Osteoblast (primary cell): ENCODE data around the gene SLC11A2. TPM values are rescaled to one million over a fixed set of nuclear protein-coding genes. Genes with fewer than 3 reads are reported as not detected.

ENCODE experiments used
- DNase-seq: peaks from one replicate; pipeline ENCODE4 v3.0.0; 2011; ENCODE audit warnings: low spot score, mixed read lengths; ENCODE audit not compliant: insufficient read length; ENCODE audit errors: missing footprints
- H2AFZ ChIP-seq: 2 replicates; pipeline ENCODE4 v1.6.0; 2011; ENCODE audit warnings: mild to moderate bottlenecking, low read length
- H3K27ac ChIP-seq: 2 replicates; pipeline ENCODE4 v1.5.1; 2011; ENCODE audit warnings: mild to moderate bottlenecking, low read depth, low read length, moderate library complexity
- H3K27me3 ChIP-seq: 2 replicates; pipeline ENCODE4 v1.6.0; 2012; ENCODE audit warnings: mild to moderate bottlenecking, control low read depth, inconsistent platforms, low read length, moderate library complexity; ENCODE audit not compliant: insufficient read depth
- H3K36me3 ChIP-seq: 2 replicates; pipeline ENCODE4 v1.5.1; 2011; ENCODE audit warnings: mild to moderate bottlenecking, low read length, control low read depth, moderate library complexity; ENCODE audit not compliant: insufficient read depth
- H3K4me1 ChIP-seq: 2 replicates; pipeline ENCODE4 v1.5.1; 2011; ENCODE audit warnings: mild to moderate bottlenecking, low read length, control low read depth, moderate library complexity; ENCODE audit not compliant: insufficient read depth
- H3K4me2 ChIP-seq: 2 replicates; pipeline ENCODE4 v1.6.0; 2011; ENCODE audit warnings: mild to moderate bottlenecking, low read length; ENCODE audit not compliant: insufficient read depth
- H3K4me3 ChIP-seq: fragments of 200-600 bp; sonication (generic); 3 replicates; pipeline ENCODE4 v1.5.1; 2012; ENCODE audit warnings: mild to moderate bottlenecking, low read length, inconsistent platforms; ENCODE audit not compliant: insufficient read depth
- H3K79me2 ChIP-seq: 2 replicates; pipeline ENCODE4 v1.6.0; 2012; ENCODE audit warnings: mild to moderate bottlenecking, low read length, control low read depth, inconsistent platforms; ENCODE audit not compliant: insufficient read depth
- H3K9me3 ChIP-seq: 2 replicates; pipeline ENCODE4 v1.5.1; 2011; ENCODE audit warnings: low read depth, low read length, control low read depth
- H4K20me1 ChIP-seq: 2 replicates; pipeline ENCODE4 v1.6.0; 2012; ENCODE audit warnings: mild to moderate bottlenecking, low read length, control low read depth; ENCODE audit not compliant: insufficient read depth
- CTCF ChIP-seq: IDR thresholded peaks from 2 replicates; pipeline ENCODE4 v1.5.1; 2011; ENCODE audit warnings: mild to moderate bottlenecking, low read depth, low read length, moderate library complexity; ENCODE audit errors: extremely low read depth
- total RNA-seq: library from RNA; depleted of rRNA; stranded (reverse); fragments of >200 nt; gene quantifications from 2 replicates; pipeline ENCODE4 v1.2.3, GENCODE V29; 2012

SLC11A2 gene
- total RNA-seq, 1 donor: 64.4 TPM

DNA sequence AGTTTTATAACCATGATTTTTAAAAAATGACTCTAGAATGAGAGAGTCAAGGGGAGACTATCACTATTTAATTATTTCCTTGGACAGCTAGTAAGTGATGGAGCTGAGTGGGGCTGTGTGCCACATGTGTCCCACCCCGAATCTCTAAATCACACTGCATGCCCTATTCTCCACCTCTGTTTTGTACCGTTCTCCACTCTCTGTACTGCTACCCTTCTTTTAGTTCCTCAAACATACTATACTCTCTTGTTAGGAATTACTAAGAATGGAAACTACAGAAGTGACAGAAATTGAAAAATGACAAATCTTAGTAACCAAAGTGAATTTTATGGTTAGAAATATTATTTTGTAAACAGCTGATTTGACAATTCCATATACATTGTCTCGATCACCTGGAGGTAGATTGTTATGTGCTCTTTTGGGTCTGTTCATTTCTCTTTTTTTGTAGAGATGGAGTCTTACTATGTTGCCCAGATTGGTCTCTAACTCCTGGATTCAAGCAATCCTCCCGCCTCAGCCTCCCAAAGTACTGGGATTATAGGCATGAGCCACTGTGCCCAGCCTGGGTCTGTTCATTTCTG lies 35.9 kb downstream of the SLC11A2 start:
- no peak overlapping the region for H3K27ac ChIP-seq
- DNase-seq: no peak
- no peak overlapping the region for H3K4me2 ChIP-seq
- peaks cover 30% of the 10 kb centered on the region for H3K36me3 ChIP-seq
- no peak for TF ChIP-seq CTCF
- no peak overlapping the region for H2AFZ ChIP-seq
- H3K79me2 ChIP-seq: no peaks in the 10 kb centered on the region
- H4K20me1 ChIP-seq: no peaks in the 10 kb centered on the region
- no peaks in the 10 kb centered on the region for H3K27me3 ChIP-seq
- no peaks in the 10 kb centered on the region for H3K9me3 ChIP-seq
- H3K4me3 ChIP-seq: no peak overlapping the region
- H3K4me1 ChIP-seq: peaks cover 19% of the 10 kb centered on the region

- H3K4me3 ChIP-seq: no peak overlapping the region
- no peak overlapping the region for H3K27ac ChIP-seq
- H3K36me3 ChIP-seq: peaks cover 24% of the 10 kb centered on the region
- H2AFZ ChIP-seq: no peak overlapping the region
- no peaks in the 10 kb centered on the region for H3K27me3 ChIP-seq
- no peaks in the 10 kb centered on the region for H3K9me3 ChIP-seq
- H4K20me1 ChIP-seq: no peaks in the 10 kb centered on the region
- TF ChIP-seq CTCF: no peak
- DNase-seq: no peak
- no peaks in the 10 kb centered on the region for H3K79me2 ChIP-seq
- H3K4me2 ChIP-seq: no peak overlapping the region
- H3K4me1 ChIP-seq: peaks cover 31% of the 10 kb centered on the region
Observed at GRCh38 chr12:50988871-50989270, 37.3 kb downstream of the SLC11A2 start.

DNA sequence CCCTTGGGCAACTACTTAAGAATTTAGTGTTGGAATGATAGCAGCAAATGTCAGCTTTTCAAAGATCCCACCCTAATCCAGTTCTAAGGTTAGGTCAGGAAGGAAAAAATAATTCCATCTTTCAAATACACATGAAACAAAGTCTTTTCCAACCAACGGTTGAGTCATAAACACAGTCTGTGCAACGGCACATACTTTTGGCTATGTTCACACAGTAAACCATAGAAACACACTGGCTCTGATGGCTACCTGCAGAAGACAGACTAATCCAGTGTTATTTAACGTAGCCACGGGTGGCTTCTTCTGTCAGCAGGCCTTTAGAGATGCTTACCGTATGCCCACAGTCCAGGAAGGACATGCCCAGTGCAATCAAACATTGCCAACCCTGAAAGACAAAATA lies 38.1 kb downstream of the SLC11A2 start:
- peaks cover 24% of the 10 kb centered on the region for H3K36me3 ChIP-seq
- peak overlapping the region; percentile 27 for H3K27ac ChIP-seq
- peaks cover 31% of the 10 kb centered on the region for H3K4me1 ChIP-seq
- TF ChIP-seq CTCF: no peak
- no peaks in the 10 kb centered on the region for H3K79me2 ChIP-seq
- H3K9me3 ChIP-seq: no peaks in the 10 kb centered on the region
- H4K20me1 ChIP-seq: no peaks in the 10 kb centered on the region
- no peak overlapping the region for H2AFZ ChIP-seq
- H3K4me3 ChIP-seq: no peak overlapping the region
- H3K4me2 ChIP-seq: no peak overlapping the region
- DNase-seq: no peak
- no peaks in the 10 kb centered on the region for H3K27me3 ChIP-seq

- peak; percentile 64 for TF ChIP-seq CTCF
- H3K9me3 ChIP-seq: no peaks in the 10 kb centered on the region
- H3K4me3 ChIP-seq: no peak overlapping the region
- peaks cover 31% of the 10 kb centered on the region for H3K4me1 ChIP-seq
- DNase-seq: peak; percentile 69
- no peak overlapping the region for H2AFZ ChIP-seq
- H3K27me3 ChIP-seq: no peaks in the 10 kb centered on the region
- H3K27ac ChIP-seq: peak overlapping the region; percentile 85
- no peak overlapping the region for H3K4me2 ChIP-seq
- peaks cover 21% of the 10 kb centered on the region for H3K36me3 ChIP-seq
- no peaks in the 10 kb centered on the region for H4K20me1 ChIP-seq
- no peaks in the 10 kb centered on the region for H3K79me2 ChIP-seq
Observed at GRCh38 chr12:50986966-50987737, 39.0 kb downstream of the SLC11A2 start.
